Dermis microvascular lymphatic vessel endothelial cell (primary cell): ENCODE measurements around the gene MUC6. TPM values are rescaled to one million over a fixed set of nuclear protein-coding genes. Genes with fewer than 3 reads are reported as not detected.

ENCODE experiments used
- DNase-seq, 2 donors: peaks; one replicate each; pipeline versions ENCODE4 v3.0.0 to v3.0.0-alpha.2; 2010; ENCODE audit warnings: low read depth in 2 of 2
- total RNA-seq: library from RNA; depleted of rRNA; stranded (reverse); fragments of >200 nt; gene quantifications from 2 replicates; pipeline ENCODE4 v1.2.1, GENCODE V29; 2014

Gene MUC6
- total RNA-seq, 1 donor from 2014 or later: not detected

DNA sequence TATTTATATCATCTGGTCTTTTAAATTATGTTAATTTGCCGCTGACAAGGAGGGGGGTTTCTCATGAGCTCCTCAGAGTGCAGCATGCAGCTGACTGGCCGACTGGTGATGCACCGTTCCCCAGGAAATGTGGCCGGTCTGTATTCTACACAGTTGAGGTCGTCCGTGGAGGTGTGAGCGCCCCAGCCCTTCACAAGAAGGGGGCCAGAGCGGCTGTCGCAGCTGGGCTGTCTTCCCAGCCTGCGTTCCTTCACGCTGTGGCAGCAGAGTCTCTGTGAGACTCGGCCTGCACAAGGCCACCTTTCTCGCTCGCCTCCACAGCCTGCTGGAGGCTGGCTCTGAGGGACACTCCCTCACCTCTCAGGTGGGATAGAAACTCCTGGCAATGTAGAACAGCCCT lies 67.7 kb downstream of the MUC6 start:
- DNase-seq: no peak

DNA sequence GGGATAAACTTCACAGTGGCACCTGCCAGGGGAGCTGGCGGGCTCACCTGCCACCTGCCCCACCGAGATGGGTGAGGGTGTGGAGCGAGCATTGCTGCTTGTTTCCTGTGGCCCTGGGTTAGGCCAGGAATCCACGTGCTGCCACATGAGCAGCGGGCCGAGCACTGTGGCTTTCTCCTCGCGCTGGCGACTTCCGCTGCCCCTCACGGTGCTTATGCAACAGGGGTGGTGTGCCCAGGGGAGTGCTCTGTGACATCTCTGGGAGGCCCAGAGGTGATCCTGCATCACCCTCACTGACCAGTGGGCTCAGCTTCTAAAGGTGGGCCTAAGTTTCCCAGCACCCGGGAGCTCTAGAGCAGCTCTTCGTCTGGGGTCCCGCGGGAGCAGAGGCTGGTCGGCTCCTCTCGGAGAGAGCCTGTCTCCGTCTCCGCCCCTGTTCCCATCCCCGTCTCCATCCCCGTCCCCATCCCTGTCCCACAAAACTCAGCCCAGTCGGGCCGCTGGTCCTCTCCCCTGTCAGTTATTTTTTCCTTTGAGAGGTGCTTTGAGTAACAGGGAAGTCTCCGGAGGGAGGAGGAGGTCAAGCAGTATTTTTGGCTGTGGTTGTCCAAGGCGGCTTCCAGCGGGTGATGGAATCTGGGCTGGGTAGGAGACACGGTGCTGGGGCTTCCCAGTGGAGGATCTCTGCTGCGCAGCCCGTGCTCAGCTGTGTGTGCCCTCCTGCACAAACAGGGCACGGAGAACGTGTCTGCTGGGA lies 68.3 kb downstream of the MUC6 start:
- DNase-seq: no peak

DNA sequence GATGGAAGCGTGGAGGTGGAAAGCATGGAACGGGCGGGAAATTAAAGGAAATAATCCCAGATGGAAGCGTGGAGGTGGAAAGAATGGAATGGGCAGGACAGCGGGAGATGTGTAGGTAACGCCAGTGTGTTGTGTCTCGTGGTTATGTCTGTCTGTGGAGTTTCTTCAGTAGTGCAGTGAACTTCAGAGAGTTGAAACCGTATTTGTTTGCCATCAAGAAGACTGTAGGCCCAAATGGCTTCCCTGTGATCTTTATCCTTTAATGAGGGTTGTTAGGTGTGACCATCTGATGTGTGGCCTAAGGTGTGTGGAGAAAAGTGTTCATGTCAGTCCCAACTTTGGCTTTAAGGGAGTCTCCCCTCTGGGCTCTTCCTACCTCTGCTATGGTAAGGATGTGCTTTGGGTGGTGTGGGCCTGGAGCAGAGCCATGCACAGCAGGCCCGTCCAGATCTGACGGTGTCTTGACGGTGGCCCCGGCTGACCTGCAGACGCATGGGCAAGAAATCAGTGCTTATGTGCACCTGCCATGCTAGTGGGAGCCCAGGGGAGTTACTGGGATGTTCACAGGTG lies 71.2 kb downstream of the MUC6 start:
- DNase-seq: no peak

DNA sequence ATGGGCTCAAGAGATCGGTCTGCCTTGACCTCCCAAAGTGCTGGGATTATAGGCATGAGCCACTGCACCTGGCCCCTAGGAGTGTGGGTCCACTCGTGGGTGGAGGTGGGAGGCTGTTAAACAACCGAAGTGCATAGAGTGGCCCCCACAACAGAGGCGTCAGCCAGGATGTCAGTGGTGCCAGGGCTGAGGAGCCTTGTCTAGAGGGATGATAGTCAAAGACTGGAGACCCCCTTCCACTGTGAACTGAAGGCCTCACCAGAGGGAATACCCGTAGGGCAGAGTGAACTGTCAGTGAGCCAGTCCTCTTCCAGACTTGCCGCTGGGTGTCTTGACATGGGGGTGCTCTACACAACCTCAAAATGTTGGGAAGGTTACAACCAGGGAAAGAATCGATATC lies 72.7 kb downstream of the MUC6 start:
- no peak for DNase-seq

Other genes with a start within 250 kb of the MUC6 start
- gene CEND1, start 246.6 kb downstream of the MUC6 start, total RNA-seq: under 0.01 and 0.13 TPM in 2 replicates
- gene SLC25A22, start 238.4 kb downstream of the MUC6 start, total RNA-seq: 4.0 and 7.7 TPM in 2 replicates
- 4.5 and 4.9 TPM in 2 replicates for gene PIDD1, start 231.5 kb downstream of the MUC6 start, total RNA-seq
- 253 and 338 TPM in 2 replicates for gene RPLP2, start 226.8 kb downstream of the MUC6 start, total RNA-seq
- gene PNPLA2, start 217.8 kb downstream of the MUC6 start, total RNA-seq: 29.5 and 63.3 TPM in 2 replicates
- gene CRACR2B, start 208.8 kb downstream of the MUC6 start, total RNA-seq: 12.1 and 16.9 TPM in 2 replicates
- gene CD151, start 203.8 kb downstream of the MUC6 start, total RNA-seq: 498 and 1,021 TPM in 2 replicates
- 200 and 256 TPM in 2 replicates for gene POLR2L, start 194.2 kb downstream of the MUC6 start, total RNA-seq
- gene TSPAN4, start 193.9 kb downstream of the MUC6 start, total RNA-seq: 73.4 and 118 TPM in 2 replicates
- 29.5 and 39.8 TPM in 2 replicates for gene CHID1, start 125.9 kb downstream of the MUC6 start, total RNA-seq
- gene AP2A2, start 110.8 kb downstream of the MUC6 start, total RNA-seq: 25.9 and 37.6 TPM in 2 replicates
- gene MUC2, start 38.2 kb upstream of the MUC6 start, total RNA-seq: not detected in 2 replicates
- not detected in 2 replicates for gene MUC5AC, start 121.2 kb upstream of the MUC6 start, total RNA-seq
- gene MUC5B, start 186.3 kb upstream of the MUC6 start, total RNA-seq: not detected in 2 replicates